Tibial nerve (tissue), 3 donors: ENCODE results near the gene INO80.

ENCODE experiments used
- CTCF ChIP-seq, 5 experiments: fragments of 200-600 bp in 3 of 5; fragments of 450-650 bp in 2 of 5; sonication (generic) in 3 of 5; IDR thresholded peaks; one replicate each; pipeline ENCODE4 v1.5.1; 2016 to 2019; ENCODE audit warnings: antibody characterized with exemption in 5 of 5, mild to moderate bottlenecking in 3 of 5, moderate library complexity in 2 of 5
- POLR2A ChIP-seq, 2 donors: fragments of 450-650 bp; IDR thresholded peaks; one replicate each; pipeline ENCODE4 v1.6.1; 2017; ENCODE audit warnings: antibody characterized with exemption in 2 of 2, mild to moderate bottlenecking in 2 of 2, moderate library complexity in 2 of 2

DNA sequence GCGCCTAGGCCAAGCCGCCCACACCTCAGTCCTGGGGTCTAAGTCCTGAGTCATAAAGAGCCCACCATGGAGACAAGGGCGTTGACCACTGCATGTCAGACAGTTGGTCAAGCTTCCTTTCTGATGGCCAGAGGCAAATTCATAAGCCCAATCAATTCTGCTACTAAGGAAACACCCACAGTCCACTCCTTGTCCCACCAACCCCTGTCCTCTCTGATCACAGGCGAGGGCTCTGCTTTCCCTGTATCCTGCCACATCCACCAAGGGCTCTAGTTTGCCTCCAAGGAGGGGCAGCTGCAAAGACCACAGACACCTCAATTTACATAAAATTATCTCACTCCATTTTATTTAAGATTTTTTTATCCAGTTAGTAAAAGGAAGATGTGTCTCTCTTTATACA is 137.5 kb downstream of the INO80 start:
- TF ChIP-seq CTCF (IDR thresholded peaks at IDR 0.05) (no peak), POLR2A (IDR thresholded peaks at IDR 0.05) (no peak)
